ENCODE results near the gene FAM81A. TPM values are rescaled to one million over a fixed set of nuclear protein-coding genes. Genes with fewer than 3 reads are reported as not detected.
"Not testable (repeated sequence)": the region's sequence is repeated elsewhere in the genome, so short reads cannot be mapped to it uniquely, and the experiment has no call there.

The FAM81A gene
- total RNA-seq, 4 donors from 2014 or later = 1.8 to 15.5 (median 7.9) TPM

- WGBS, 2 donors = 28 to 35% methylated on average over 3 of the region's 3 CpGs
- peaks cover 0 to 10% (median 0%) of the 10 kb centered on the region in 4 donors for H3K4me1 ChIP-seq
- H3K9me3 ChIP-seq = no peaks in the 10 kb centered on the region
- H3K27ac ChIP-seq = no peak overlapping the region
- no peaks in the 10 kb centered on the region for H3K36me3 ChIP-seq
- DNase-seq (ENCODE audit: low spot score in 2 of 2) = no peak
- no peaks in the 10 kb centered on the region for H3K27me3 ChIP-seq
- no peak overlapping the region for H3K4me3 ChIP-seq
- no peak for TF ChIP-seq CTCF (IDR thresholded peaks at IDR 0.05)
Measured at GRCh38 chr15:59396679-59397078, 41.3 kb upstream of the FAM81A start.

- 85 to 88% methylated on average over 1 of the region's 1 CpG for WGBS, 2 donors
- DNase-seq (ENCODE audit: low spot score in 2 of 2) = no peak
- Histone ChIP-seq H3K4me3 (no peak overlapping the region), H3K9me3 (no peaks in the 10 kb centered on the region), H3K4me1 (peaks cover 0 to 10% (median 0%) of the 10 kb centered on the region in 4 donors), H3K27me3 (no peaks in the 10 kb centered on the region), H3K27ac (no peak overlapping the region), H3K36me3 (no peaks in the 10 kb centered on the region)
- TF ChIP-seq POLR2A (IDR thresholded peaks at IDR 0.05) (no peak), CTCF (IDR thresholded peaks at IDR 0.05) (no peak), EP300 (IDR thresholded peaks at IDR 0.05) (no peak)
Measured at GRCh38 chr15:59398220-59398619, 39.8 kb upstream of the FAM81A start.

GRCh38 chr15:59399465-59400102, 38.4 kb upstream of the FAM81A start:
- Histone ChIP-seq H3K9me3 (no peaks in the 10 kb centered on the region), H3K27me3 (no peaks in the 10 kb centered on the region), H3K4me1 (peaks cover 0 to 10% (median 0%) of the 10 kb centered on the region in 4 donors), H3K27ac (no peak overlapping the region), H3K36me3 (no peaks in the 10 kb centered on the region), H3K4me3 (no peak overlapping the region)
- DNase-seq (ENCODE audit: low spot score in 2 of 2) = peak in 1 of 2 donors; percentile 17
- WGBS, 2 donors = 73 to 74% methylated on average over 7 of the region's 7 CpGs
- TF ChIP-seq CTCF (IDR thresholded peaks at IDR 0.05) (no peak), POLR2A (IDR thresholded peaks at IDR 0.05) (no peak), EP300 (IDR thresholded peaks at IDR 0.05) (peak in 1 of 2 donors; percentile 61)

- 69 to 77% methylated on average over 13 of the region's 13 CpGs for WGBS, 2 donors
Measured at GRCh38 chr15:59400103-59400813, 37.7 kb upstream of the FAM81A start.

GRCh38 chr15:59401051-59401823, 36.7 kb upstream of the FAM81A start:
- not testable (repeated sequence) for H3K27ac ChIP-seq; H3K36me3 ChIP-seq; H3K4me1 ChIP-seq; H3K27me3 ChIP-seq; H3K9me3 ChIP-seq; DNase-seq (ENCODE audit: low spot score in 2 of 2); H3K4me3 ChIP-seq
- 81 to 87% methylated on average over 10 of the region's 10 CpGs for WGBS, 2 donors

More at GRCh38 chr15:59400103-59400813, 37.7 kb upstream of the FAM81A start:
- Histone ChIP-seq H3K4me3 (no peak overlapping the region), H3K27ac (no peak overlapping the region), H3K9me3 (no peaks in the 10 kb centered on the region), H3K27me3 (no peaks in the 10 kb centered on the region), H3K36me3 (no peaks in the 10 kb centered on the region), H3K4me1 (peaks cover 0 to 10% (median 0%) of the 10 kb centered on the region in 4 donors)
- no peak for DNase-seq (ENCODE audit: low spot score in 2 of 2)
- no peak for TF ChIP-seq CTCF (IDR thresholded peaks at IDR 0.05)
- no peak for TF ChIP-seq POLR2A (IDR thresholded peaks at IDR 0.05)
- no peak for TF ChIP-seq EP300 (IDR thresholded peaks at IDR 0.05)
